Adrenal gland (tissue), 12 donors: ENCODE measurements around the gene TNS1. TPM values are rescaled to one million over a fixed set of nuclear protein-coding genes. Genes with fewer than 3 reads are reported as not detected.

ENCODE experiments used
- DNase-seq, 7 donors: peaks; one replicate each; pipeline ENCODE4 v3.0.0-alpha.2; 2019 to 2020
- H3K27ac ChIP-seq, 5 donors: fragments of 200-600 bp; sonication (generic) in 4 of 5; 1 replicate in 3 of 5; 2 replicates in 2 of 5; pipeline versions ENCODE4 v1.5.1 to v1.8.0; 2016 to 2020; ENCODE audit warnings: mild to moderate bottlenecking in 1 of 5
- H3K27me3 ChIP-seq: fragments of 200-600 bp; 2 replicates; pipeline ENCODE4 v1.8.0; 2021
- H3K36me3 ChIP-seq, 2 donors: fragments of 200-600 bp; replicated peaks in 1 of 2; 1 replicate in 1 of 2; 2 replicates in 1 of 2; pipeline versions ENCODE4 v1.5.1 to v1.8.0; 2018 to 2022
- H3K4me1 ChIP-seq, 2 donors: fragments of 200-600 bp; replicated peaks in 1 of 2; 1 replicate in 1 of 2; 2 replicates in 1 of 2; pipeline versions ENCODE4 v1.5.1 to v1.8.0; 2018 to 2021
- H3K4me3 ChIP-seq, 4 donors: fragments of 200-600 bp; sonication (generic) in 3 of 4; one replicate each; pipeline ENCODE4 v1.5.1; 2016 to 2018
- H3K9me3 ChIP-seq, 3 donors: fragments of 200-600 bp; sonication (generic) in 1 of 3; replicated peaks in 1 of 3; 1 replicate in 2 of 3; 2 replicates in 1 of 3; pipeline versions ENCODE4 v1.5.1 to v1.8.0; 2016 to 2021
- POLR2A ChIP-seq, 2 donors: fragments of 450-650 bp; IDR thresholded peaks; one replicate each; pipeline ENCODE4 v1.6.1; 2017; ENCODE audit warnings: antibody characterized with exemption in 2 of 2, mild to moderate bottlenecking in 2 of 2, moderate library complexity in 1 of 2
- WGBS, 4 donors: extraction: QIAGEN DNeasy Blood & Tissue Kit in 2 of 4; methylation state at CpG; one replicate each; pipeline versions ENCODE4 v1.1.5 to v1.1.7; 2013 to 2017; 5-methylcytosine and 5-hydroxymethylcytosine counted together
- intact Hi-C, 2 donors: fragments of 100-400 bp; cut with DNase I; formaldehyde crosslinking; loops; one replicate each; pipeline versions ENCODE4 v1.14.1 to v1.15.0; 2022 to 2023
- polyA plus RNA-seq, 3 donors: library from polyadenylated mRNA; stranded (reverse); fragments of 200-250 nt in 2 of 3; fragments of 350-450 nt in 1 of 3; fragmentation: Illumina TruSeq in 1 of 3; extraction: RNeasy Lipid Tissue Mini Kit (QIAGEN cat#74804) in 1 of 3; gene quantifications; one replicate each; pipeline ENCODE4 v1.2.3, GENCODE V29; 2013 to 2014
- total RNA-seq, 9 donors: library from RNA; depleted of rRNA in 4 of 9; stranded (reverse); fragments of >200 nt in 4 of 9; fragments of 120-200 nt in 1 of 9; fragmentation: NEBNext Ultra II Directional in 1 of 9; extraction: Animal tissue kit (Norgen Biotek cat#: 25700) in 1 of 9; gene quantifications; one replicate each; pipeline versions ENCODE4 v1.1.0 to v1.2.4, GENCODE V29; 2013 to 2023
- TF ChIP-seq, protein P1 (sequence below), 6 experiments: fragments of 450-650 bp in 4 of 6; fragments of 200-600 bp in 2 of 6; sonication (generic) in 1 of 6; IDR thresholded peaks; 1 replicate in 5 of 6; 2 replicates in 1 of 6; pipeline versions ENCODE4 v1.5.1 to v1.8.0; 2016 to 2021; ENCODE audit warnings: antibody characterized with exemption in 6 of 6, mild to moderate bottlenecking in 2 of 6, moderate library complexity in 1 of 6
- donor health status: healthy with polysubstance abuse.
- donor health status: Bipolar disorder and iron deficiency.
- donor health status: DM: yes; HTN: yes; CAD: no.
- donor health status: DM: no; HTN: no; CAD: no.
- donor health status: DM: no; HTN: no; CAD: no.
- donor health status: DM: yes; HTN: yes; CAD: no.

The TNS1 gene
- total and polyA plus RNA-seq, 12 donors = 34.1 to 341 (median 252) TPM

- TF ChIP-seq, protein P1, sequence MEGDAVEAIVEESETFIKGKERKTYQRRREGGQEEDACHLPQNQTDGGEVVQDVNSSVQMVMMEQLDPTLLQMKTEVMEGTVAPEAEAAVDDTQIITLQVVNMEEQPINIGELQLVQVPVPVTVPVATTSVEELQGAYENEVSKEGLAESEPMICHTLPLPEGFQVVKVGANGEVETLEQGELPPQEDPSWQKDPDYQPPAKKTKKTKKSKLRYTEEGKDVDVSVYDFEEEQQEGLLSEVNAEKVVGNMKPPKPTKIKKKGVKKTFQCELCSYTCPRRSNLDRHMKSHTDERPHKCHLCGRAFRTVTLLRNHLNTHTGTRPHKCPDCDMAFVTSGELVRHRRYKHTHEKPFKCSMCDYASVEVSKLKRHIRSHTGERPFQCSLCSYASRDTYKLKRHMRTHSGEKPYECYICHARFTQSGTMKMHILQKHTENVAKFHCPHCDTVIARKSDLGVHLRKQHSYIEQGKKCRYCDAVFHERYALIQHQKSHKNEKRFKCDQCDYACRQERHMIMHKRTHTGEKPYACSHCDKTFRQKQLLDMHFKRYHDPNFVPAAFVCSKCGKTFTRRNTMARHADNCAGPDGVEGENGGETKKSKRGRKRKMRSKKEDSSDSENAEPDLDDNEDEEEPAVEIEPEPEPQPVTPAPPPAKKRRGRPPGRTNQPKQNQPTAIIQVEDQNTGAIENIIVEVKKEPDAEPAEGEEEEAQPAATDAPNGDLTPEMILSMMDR (IDR thresholded peaks at IDR 0.05) = no peak
- peak in 1 of 2 donors; percentile 30 for TF ChIP-seq POLR2A (IDR thresholded peaks at IDR 0.05)
- Histone ChIP-seq H3K36me3 (peaks cover 0 to 12% of the 10 kb centered on the region in 2 donors), H3K4me1 (peaks cover 31 to 50% of the 10 kb centered on the region in 2 donors), H3K27me3 (no peaks in the 10 kb centered on the region), H3K4me3 (no peak overlapping the region), H3K27ac (peak overlapping the region; percentile 11 to 94 (median 78)), H3K9me3 (no peaks in the 10 kb centered on the region)
- intact Hi-C loops = loop anchor here in 1 of 2 donors (10.0 kb wide), 1 partner anchor 45 kb away; no protein-coding TSS in a partner anchor
- peak; percentile 85 to 96 (median 91) for DNase-seq
- 32 to 54% (median 45%) methylated on average over 5 of the region's 5 CpGs for WGBS, 4 donors
Observed at GRCh38 chr2:217980036-217980435, 22.8 kb downstream of the TNS1 start.

GRCh38 chr2:217979151-217979811 lies 23.5 kb downstream of the TNS1 start:
- intact Hi-C loops = no loop called here
- peak overlapping the region; percentile 37 to 94 (median 78) for H3K27ac ChIP-seq
- DNase-seq = peak in 2 of 7 donors; percentile 31 to 44

DNA sequence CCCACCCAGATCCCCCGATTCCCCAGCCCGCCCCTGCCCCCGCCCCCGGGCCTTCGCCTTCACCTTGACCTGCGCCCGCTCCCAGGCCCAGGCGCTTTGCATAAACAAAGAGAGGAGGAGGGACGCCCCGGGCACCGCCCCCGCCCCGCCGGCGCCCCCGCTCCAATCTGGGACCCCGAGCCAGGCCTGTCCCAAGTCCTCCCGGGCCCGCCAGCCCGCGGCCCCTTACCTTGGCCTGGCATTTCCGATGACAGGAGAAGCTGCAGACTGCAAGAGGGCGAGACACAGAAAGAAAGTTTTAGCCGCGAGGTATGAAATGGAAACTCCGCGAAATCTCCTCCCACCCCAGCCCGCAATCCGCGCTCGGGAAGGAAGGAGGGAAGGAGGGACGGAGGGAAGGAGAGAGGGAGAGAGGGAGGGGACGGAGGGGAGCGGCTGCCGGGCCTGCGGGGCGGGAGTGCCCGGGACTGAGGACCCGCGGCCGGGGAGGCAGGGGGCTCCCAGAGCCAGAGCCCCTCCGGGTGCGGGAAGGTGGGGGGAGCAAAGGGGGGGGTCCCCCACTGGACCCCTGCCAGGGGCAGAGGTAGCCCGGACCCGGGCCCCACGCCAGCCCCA lies 24.2 kb downstream of the TNS1 start:
- WGBS, 4 donors = 3 to 21% (median 6%) methylated on average over 21 to 46 of the region's 46 CpGs
- intact Hi-C loops = no loop called here
- Histone ChIP-seq H3K4me1 (peaks cover 31 to 61% of the 10 kb centered on the region in 2 donors), H3K4me3 (peak overlapping the region in 2 of 4 donors; percentile 9 to 65), H3K27ac (peak overlapping the region; percentile 37 to 94 (median 78)), H3K9me3 (no peaks in the 10 kb centered on the region), H3K27me3 (no peaks in the 10 kb centered on the region), H3K36me3 (peaks cover 0 to 12% of the 10 kb centered on the region in 2 donors)
- DNase-seq = peak in 3 of 7 donors; percentile 55 to 74 (median 59)
- TF ChIP-seq POLR2A (IDR thresholded peaks at IDR 0.05) = peak in 1 of 2 donors; percentile 7
- TF ChIP-seq, protein P1 (IDR thresholded peaks at IDR 0.05) = no peak

More at GRCh38 chr2:217979151-217979811, 23.5 kb downstream of the TNS1 start:
- TF ChIP-seq POLR2A (IDR thresholded peaks at IDR 0.05) = no peak
- no peaks in the 10 kb centered on the region for H3K27me3 ChIP-seq
- peaks cover 0 to 12% of the 10 kb centered on the region in 2 donors for H3K36me3 ChIP-seq
- peak overlapping the region in 2 of 4 donors; percentile 9 to 65 for H3K4me3 ChIP-seq
- H3K9me3 ChIP-seq = no peaks in the 10 kb centered on the region
- H3K4me1 ChIP-seq = peaks cover 31 to 58% of the 10 kb centered on the region in 2 donors
- WGBS, 4 donors = 21 to 27% (median 23%) methylated on average over 6 to 10 of the region's 10 CpGs

DNA sequence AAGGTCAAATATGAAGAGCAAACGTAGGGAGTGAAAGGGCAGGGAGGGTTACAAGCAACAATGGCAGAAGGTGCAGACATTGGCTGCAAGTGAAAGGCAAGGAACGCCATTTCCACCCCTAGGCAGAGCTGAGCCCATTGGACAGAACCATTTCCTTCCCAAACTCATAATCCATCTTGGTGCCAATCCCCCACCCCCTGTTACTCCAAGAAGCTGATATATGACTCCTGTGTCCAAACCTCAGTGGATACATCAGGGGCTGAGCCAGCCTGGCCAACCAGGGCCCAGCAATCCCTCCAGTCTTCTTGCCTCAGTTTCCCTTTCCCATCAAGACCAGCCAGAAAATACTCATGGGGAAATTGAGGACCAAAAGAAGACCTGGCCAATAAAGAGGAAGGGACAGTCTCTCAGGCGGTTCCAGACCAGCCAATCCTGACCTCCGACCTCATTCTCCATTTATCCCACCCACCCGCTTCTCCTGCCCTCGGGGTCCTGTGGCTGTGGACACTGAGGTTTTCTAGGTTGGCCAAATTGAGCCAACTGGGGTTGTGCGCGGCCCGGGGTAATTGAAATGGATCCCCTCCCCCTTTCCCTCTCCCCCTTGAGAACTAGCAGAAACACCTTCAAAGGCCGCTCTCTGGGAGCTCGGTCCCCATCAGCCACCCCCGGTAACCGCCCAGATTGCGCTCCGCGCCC lies 24.8 kb downstream of the TNS1 start:
- intact Hi-C loops = no loop called here
- WGBS, 4 donors = 38 to 51% (median 45%) methylated on average over 10 to 16 of the region's 16 CpGs
- DNase-seq = peak in 1 of 7 donors; percentile 19

More for the DNA sequence above, 24.8 kb downstream of the TNS1 start:
- no peaks in the 10 kb centered on the region for H3K27me3 ChIP-seq
- peak overlapping the region in 1 of 4 donors; percentile 65 for H3K4me3 ChIP-seq
- H3K9me3 ChIP-seq = no peaks in the 10 kb centered on the region
- H3K27ac ChIP-seq = peak overlapping the region in 4 of 5 donors; percentile 78 to 94 (median 84)
- no peak for TF ChIP-seq POLR2A (IDR thresholded peaks at IDR 0.05)
- TF ChIP-seq, protein P1 (IDR thresholded peaks at IDR 0.05) = no peak
- peaks cover 31 to 68% of the 10 kb centered on the region in 2 donors for H3K4me1 ChIP-seq
- peaks cover 0 to 12% of the 10 kb centered on the region in 2 donors for H3K36me3 ChIP-seq
